Measurements from ENCODE around the gene RAD1. TPM values are rescaled to one million over a fixed set of nuclear protein-coding genes. Genes with fewer than 3 reads are reported as not detected.

Gene RAD1
- polyA plus RNA-seq, 3 donors: 8.5 to 9.6 (median 9.4) TPM

DNA sequence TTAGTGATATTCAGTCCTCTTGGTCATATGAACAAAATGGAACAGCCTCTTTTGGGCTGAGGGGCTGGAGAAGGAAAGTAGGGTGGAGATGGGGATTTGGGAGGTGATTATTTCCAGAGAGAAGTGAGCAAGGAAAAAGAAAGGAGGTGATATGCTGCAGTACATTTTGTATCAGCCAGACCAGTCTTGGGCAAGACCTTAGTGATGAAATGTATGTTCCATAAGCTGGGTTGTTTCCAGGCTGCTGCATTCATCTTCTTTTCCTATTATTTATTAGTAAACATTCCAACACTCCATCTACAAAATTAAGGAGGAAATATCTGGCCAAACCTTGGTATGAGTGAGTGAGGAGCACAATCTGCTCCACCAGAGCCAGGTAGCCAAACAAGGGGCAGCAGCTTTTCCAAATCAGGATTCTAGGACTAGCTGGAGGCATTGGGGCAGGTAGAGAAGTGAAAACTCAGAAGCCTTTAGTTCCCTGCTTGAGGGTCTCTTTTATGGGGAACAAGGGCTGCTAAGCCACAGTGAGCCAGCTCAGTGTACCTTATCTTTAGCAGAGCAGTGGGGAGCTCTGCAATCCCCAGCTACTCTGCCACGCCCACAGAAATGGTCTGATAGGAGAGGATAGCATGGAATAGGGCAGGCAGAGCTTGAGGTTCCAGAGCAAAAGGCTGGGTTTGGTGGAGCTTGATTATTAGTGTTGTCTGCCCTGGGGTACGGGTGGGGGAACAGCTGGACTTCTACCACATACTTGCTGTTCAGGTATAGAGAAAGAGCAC is 19.5 kb downstream of the RAD1 start:
- Histone ChIP-seq H2AFZ (ENCODE audit: insufficient read depth, low read depth, low read length, poor library complexity, severe bottlenecking) (no peak overlapping the region), H3K27ac (ENCODE audit: low read depth in 1 of 2, low read length in 2 of 2) (no peak overlapping the region), H4K20me1 (ENCODE audit: insufficient read depth, low read length) (no peaks in the 10 kb centered on the region), H3K4me1 (ENCODE audit: control insufficient read depth in 1 of 2, insufficient read depth in 2 of 2, low read length in 2 of 2) (no peaks in the 10 kb centered on the region), H3K4me2 (replicated peaks; ENCODE audit: extremely low read depth, low read length, poor library complexity, severe bottlenecking) (no peak overlapping the region), H3K9ac (ENCODE audit: insufficient read depth, low read length, poor library complexity, severe bottlenecking) (no peak overlapping the region), H3K4me3 (replicated peaks in 1 of 3; ENCODE audit: low read depth in 2 of 3, low read length in 3 of 3) (no peak overlapping the region), H3K79me2 (ENCODE audit: insufficient read depth, low read length) (no peaks in the 10 kb centered on the region), H3K27me3 (ENCODE audit: control insufficient read depth in 2 of 2, insufficient read depth in 2 of 2, low read length in 2 of 2) (no peaks in the 10 kb centered on the region), H3K9me3 (replicated peaks in 1 of 2; ENCODE audit: control insufficient read depth in 1 of 2, insufficient read depth in 1 of 2, low read length in 2 of 2) (no peaks in the 10 kb centered on the region), H3K36me3 (replicated peaks in 1 of 2; ENCODE audit: control insufficient read depth in 1 of 2, insufficient read depth in 2 of 2, low read length in 2 of 2) (no peaks in the 10 kb centered on the region)
- Mint-ChIP-seq H3K27ac (no peak overlapping the region), H3K36me3 (no peaks in the 10 kb centered on the region), H3K4me1 (peaks cover 3% of the 10 kb centered on the region), H3K4me3 (no peak overlapping the region), H3K27me3 (ENCODE audit: low read depth in 3 of 3) (peaks cover 0 to 2% (median 0%) of the 10 kb centered on the region in 3 donors), H3K9me3 (no peaks in the 10 kb centered on the region)
- 100% methylated on average over 1 of the region's 2 CpGs for WGBS (ENCODE audit: insufficient coverage)
- TF ChIP-seq, protein P1, sequence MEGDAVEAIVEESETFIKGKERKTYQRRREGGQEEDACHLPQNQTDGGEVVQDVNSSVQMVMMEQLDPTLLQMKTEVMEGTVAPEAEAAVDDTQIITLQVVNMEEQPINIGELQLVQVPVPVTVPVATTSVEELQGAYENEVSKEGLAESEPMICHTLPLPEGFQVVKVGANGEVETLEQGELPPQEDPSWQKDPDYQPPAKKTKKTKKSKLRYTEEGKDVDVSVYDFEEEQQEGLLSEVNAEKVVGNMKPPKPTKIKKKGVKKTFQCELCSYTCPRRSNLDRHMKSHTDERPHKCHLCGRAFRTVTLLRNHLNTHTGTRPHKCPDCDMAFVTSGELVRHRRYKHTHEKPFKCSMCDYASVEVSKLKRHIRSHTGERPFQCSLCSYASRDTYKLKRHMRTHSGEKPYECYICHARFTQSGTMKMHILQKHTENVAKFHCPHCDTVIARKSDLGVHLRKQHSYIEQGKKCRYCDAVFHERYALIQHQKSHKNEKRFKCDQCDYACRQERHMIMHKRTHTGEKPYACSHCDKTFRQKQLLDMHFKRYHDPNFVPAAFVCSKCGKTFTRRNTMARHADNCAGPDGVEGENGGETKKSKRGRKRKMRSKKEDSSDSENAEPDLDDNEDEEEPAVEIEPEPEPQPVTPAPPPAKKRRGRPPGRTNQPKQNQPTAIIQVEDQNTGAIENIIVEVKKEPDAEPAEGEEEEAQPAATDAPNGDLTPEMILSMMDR (IDR thresholded peaks at IDR 0.05): no peak
- DNase-seq: no peak
- intact Hi-C loops (cut with micrococcal nuclease): loop anchor here (5.0 kb wide), 1 partner anchor 409 kb away; no protein-coding TSS in a partner anchor

DNA sequence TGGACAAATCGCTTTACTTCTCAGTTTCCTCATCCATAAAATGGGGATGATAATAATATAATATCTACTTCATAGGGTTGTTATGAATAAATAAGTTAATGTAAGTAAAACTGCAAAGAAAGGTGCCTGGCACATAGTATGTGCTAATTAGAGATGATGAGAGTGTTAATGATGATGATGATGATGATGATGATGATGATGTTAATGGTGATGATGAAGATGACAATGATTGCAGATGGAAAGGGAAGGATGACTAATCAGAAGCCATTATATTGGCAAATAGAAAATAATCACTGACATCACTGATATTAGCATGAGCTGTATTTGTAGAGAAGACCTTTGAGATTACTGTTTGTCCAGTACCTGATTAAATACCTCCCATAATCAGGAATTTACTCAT is 20.6 kb downstream of the RAD1 start:
- no peak for DNase-seq
- H3K4me1 ChIP-seq (ENCODE audit: control insufficient read depth in 1 of 2, insufficient read depth in 2 of 2, low read length in 2 of 2): no peaks in the 10 kb centered on the region
- WGBS (ENCODE audit: insufficient coverage): no CpG with 5 or more reads among the region's 1 CpG
- H3K9me3 Mint-ChIP-seq: no peaks in the 10 kb centered on the region
- no peak overlapping the region for H3K27ac ChIP-seq (ENCODE audit: low read depth in 1 of 2, low read length in 2 of 2)
- peaks cover 3% of the 10 kb centered on the region for H3K4me1 Mint-ChIP-seq
- H3K27me3 ChIP-seq (ENCODE audit: control insufficient read depth in 2 of 2, insufficient read depth in 2 of 2, low read length in 2 of 2): no peaks in the 10 kb centered on the region
- H3K9me3 ChIP-seq (replicated peaks in 1 of 2; ENCODE audit: control insufficient read depth in 1 of 2, insufficient read depth in 1 of 2, low read length in 2 of 2): no peaks in the 10 kb centered on the region
- TF ChIP-seq, protein P1 (IDR thresholded peaks at IDR 0.05): no peak
- no peaks in the 10 kb centered on the region for H3K36me3 ChIP-seq (replicated peaks in 1 of 2; ENCODE audit: control insufficient read depth in 1 of 2, insufficient read depth in 2 of 2, low read length in 2 of 2)
- H2AFZ ChIP-seq (ENCODE audit: insufficient read depth, low read depth, low read length, poor library complexity, severe bottlenecking): no peak overlapping the region
- no peaks in the 10 kb centered on the region for H4K20me1 ChIP-seq (ENCODE audit: insufficient read depth, low read length)
- no peak overlapping the region for H3K4me3 ChIP-seq (replicated peaks in 1 of 3; ENCODE audit: low read depth in 2 of 3, low read length in 3 of 3)
- H3K36me3 Mint-ChIP-seq: no peaks in the 10 kb centered on the region
- no peak overlapping the region for H3K9ac ChIP-seq (ENCODE audit: insufficient read depth, low read length, poor library complexity, severe bottlenecking)
- no peak overlapping the region for H3K27ac Mint-ChIP-seq
- intact Hi-C loops (cut with micrococcal nuclease): loop anchor here (5.0 kb wide), 1 partner anchor 407 kb away; no protein-coding TSS in a partner anchor
- H3K4me2 ChIP-seq (replicated peaks; ENCODE audit: extremely low read depth, low read length, poor library complexity, severe bottlenecking): no peak overlapping the region
- no peak overlapping the region for H3K4me3 Mint-ChIP-seq
- H3K27me3 Mint-ChIP-seq (ENCODE audit: low read depth in 3 of 3): peaks cover 0 to 2% (median 0%) of the 10 kb centered on the region in 3 donors
- no peaks in the 10 kb centered on the region for H3K79me2 ChIP-seq (ENCODE audit: insufficient read depth, low read length)
